HG03439 (cell line): ENCODE results near the gene C2orf92.

Source experiments
- ATAC-seq: cut with Tn5 transposase; IDR thresholded peaks from one replicate; pipeline ENCODE4 v1.9.1; 2021; ENCODE audit warnings: mild to moderate bottlenecking, moderate library complexity; ENCODE audit not compliant: unreplicated experiment

Gene C2orf92

GRCh38 chr2:97741251-97741650 lies 71.7 kb downstream of the C2orf92 start:
- ATAC-seq: no peak

- no peak for ATAC-seq
Observed at GRCh38 chr2:97741686-97742085, 72.2 kb downstream of the C2orf92 start.

DNA sequence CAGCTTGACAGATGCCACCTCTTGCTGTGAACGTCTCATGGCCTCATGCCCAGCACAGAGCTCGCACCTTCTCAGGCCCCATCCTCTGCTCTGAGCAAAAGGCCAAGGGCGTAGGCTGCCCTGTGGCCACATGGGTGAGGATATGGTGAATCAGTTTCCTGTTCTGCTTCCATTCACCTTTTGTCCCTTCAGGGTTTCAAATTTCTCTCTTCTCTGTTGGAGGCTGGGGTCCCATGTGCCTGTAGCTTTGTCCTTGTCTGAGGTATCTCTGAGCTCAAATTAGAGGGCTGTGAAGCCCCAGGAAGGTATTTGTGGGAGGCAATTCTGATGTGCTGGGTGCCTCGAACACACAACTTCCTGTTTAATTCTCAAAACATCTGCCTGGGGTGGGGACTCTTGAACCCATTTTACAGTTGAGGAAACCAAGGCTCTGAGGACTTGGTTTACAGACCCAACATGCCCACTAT lies 72.9 kb downstream of the C2orf92 start:
- no peak for ATAC-seq

GRCh38 chr2:97743913-97744312 lies 74.4 kb downstream of the C2orf92 start:
- ATAC-seq: no peak

DNA sequence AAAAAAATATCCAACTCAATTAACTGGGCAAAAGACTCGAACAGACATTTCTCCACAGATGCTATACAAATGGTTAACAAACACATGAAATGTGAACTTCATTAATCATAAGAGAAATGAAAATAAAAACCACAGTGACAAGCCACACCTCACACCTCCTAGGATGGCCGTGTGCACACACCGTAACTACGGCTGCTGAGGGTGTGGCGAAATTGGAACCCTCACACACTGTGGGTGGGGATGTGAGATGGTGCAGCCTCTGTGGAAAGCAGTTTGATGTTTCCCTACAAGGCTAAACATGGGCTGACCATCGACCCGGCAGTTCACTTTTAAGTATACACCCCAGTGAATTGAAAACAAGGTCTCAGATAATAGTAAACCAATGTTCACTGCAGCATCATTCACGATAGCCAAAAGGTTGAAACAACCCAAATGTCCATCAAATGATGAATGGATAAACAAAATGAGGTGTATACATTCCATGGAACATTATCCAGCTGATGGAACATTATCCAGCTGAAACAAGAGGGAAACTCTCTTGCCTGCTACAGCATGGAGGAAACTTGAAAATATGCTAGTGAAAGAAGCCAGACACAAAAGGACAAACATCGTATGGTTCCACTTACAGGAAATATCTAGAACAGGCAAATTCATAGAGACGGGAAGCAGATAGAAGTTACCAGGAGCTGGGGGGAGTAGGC lies 76.1 kb downstream of the C2orf92 start:
- no peak for ATAC-seq

- ATAC-seq: no peak
Observed at GRCh38 chr2:97747285-97747684, 77.8 kb downstream of the C2orf92 start.

GRCh38 chr2:97747716-97748115 lies 78.2 kb downstream of the C2orf92 start:
- no peak for ATAC-seq

- ATAC-seq: no peak
Observed at GRCh38 chr2:97749581-97749980, 80.1 kb downstream of the C2orf92 start.

- no peak for ATAC-seq
Observed at GRCh38 chr2:97750017-97750416, 80.5 kb downstream of the C2orf92 start.

GRCh38 chr2:97751752-97752151 lies 82.2 kb downstream of the C2orf92 start:
- ATAC-seq: no peak
